ENCODE data around the gene COX6A2. TPM values are rescaled to one million over a fixed set of nuclear protein-coding genes. Genes with fewer than 3 reads are reported as not detected.
A peak's percentile ranks its signal among the peaks of the same experiment; 100 is the strongest.

The COX6A2 gene
- polyA plus RNA-seq, 1 of the 3 experiments (the other 2 are of a cell fraction) = not detected

- TF ChIP-seq NFIC (IDR thresholded peaks at IDR 0.05; ENCODE audit: borderline replicate concordance) (no peak), JUND (IDR thresholded peaks at IDR 0.05) (no peak), RFX5 (IDR thresholded peaks at IDR 0.05; ENCODE audit: low read length) (no peak), CHD2 (IDR thresholded peaks at IDR 0.05; ENCODE audit: low read length, partially characterized antibody) (no peak), FOSL2 (IDR thresholded peaks at IDR 0.05; ENCODE audit: borderline replicate concordance, low read depth) (no peak), MEF2A (IDR thresholded peaks at IDR 0.05; ENCODE audit: borderline replicate concordance, low read depth) (no peak)
- TF ChIP-seq, protein P1, sequence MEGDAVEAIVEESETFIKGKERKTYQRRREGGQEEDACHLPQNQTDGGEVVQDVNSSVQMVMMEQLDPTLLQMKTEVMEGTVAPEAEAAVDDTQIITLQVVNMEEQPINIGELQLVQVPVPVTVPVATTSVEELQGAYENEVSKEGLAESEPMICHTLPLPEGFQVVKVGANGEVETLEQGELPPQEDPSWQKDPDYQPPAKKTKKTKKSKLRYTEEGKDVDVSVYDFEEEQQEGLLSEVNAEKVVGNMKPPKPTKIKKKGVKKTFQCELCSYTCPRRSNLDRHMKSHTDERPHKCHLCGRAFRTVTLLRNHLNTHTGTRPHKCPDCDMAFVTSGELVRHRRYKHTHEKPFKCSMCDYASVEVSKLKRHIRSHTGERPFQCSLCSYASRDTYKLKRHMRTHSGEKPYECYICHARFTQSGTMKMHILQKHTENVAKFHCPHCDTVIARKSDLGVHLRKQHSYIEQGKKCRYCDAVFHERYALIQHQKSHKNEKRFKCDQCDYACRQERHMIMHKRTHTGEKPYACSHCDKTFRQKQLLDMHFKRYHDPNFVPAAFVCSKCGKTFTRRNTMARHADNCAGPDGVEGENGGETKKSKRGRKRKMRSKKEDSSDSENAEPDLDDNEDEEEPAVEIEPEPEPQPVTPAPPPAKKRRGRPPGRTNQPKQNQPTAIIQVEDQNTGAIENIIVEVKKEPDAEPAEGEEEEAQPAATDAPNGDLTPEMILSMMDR (IDR thresholded peaks at IDR 0.05) = no peak
- TF ChIP-seq, protein P2, sequence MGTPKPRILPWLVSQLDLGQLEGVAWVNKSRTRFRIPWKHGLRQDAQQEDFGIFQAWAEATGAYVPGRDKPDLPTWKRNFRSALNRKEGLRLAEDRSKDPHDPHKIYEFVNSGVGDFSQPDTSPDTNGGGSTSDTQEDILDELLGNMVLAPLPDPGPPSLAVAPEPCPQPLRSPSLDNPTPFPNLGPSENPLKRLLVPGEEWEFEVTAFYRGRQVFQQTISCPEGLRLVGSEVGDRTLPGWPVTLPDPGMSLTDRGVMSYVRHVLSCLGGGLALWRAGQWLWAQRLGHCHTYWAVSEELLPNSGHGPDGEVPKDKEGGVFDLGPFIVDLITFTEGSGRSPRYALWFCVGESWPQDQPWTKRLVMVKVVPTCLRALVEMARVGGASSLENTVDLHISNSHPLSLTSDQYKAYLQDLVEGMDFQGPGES (IDR thresholded peaks at IDR 0.05; ENCODE audit: low read depth, low read length) = no peak
- TF ChIP-seq, protein P3, sequence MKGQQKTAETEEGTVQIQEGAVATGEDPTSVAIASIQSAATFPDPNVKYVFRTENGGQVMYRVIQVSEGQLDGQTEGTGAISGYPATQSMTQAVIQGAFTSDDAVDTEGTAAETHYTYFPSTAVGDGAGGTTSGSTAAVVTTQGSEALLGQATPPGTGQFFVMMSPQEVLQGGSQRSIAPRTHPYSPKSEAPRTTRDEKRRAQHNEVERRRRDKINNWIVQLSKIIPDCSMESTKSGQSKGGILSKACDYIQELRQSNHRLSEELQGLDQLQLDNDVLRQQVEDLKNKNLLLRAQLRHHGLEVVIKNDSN (IDR thresholded peaks at IDR 0.05; ENCODE audit: borderline replicate concordance, low read depth) = no peak
Observed at GRCh38 chr16:31474173-31474714, 46.1 kb upstream of the COX6A2 start (continued).

- Histone ChIP-seq H3K9me2 (no peaks in the 10 kb centered on the region), H3K4me3 (ENCODE audit: low read depth in 2 of 2, low read length in 1 of 2) (peak overlapping the region in 1 of 2 experiments; percentile 54; a peak in 2 of 4 replicates), H2AFZ (ENCODE audit: low read depth) (no peak overlapping the region), H3K4me1 (ENCODE audit: control insufficient read depth in 1 of 2, insufficient read depth in 2 of 2, low read depth in 1 of 2, low read length in 1 of 2) (peaks cover 0 to 12% of the 10 kb centered on the region in 2 experiments; a peak in 1 of 4 replicates), H3K27ac (ENCODE audit: low read depth in 2 of 2, low read length in 1 of 2) (peak overlapping the region; percentile 4 to 62; a peak in 2 of 4 replicates), H3F3A (replicated peaks; ENCODE audit: insufficient read depth) (peaks cover 30% of the 10 kb centered on the region), H3K4me2 (0 out of 2 replicates have a peak overlapping the region, but pooled peaks have one; percentile 6), H4K20me1 (ENCODE audit: insufficient read depth) (peaks cover 24% of the 10 kb centered on the region), H3K36me3 (replicated peaks in 1 of 2; ENCODE audit: control insufficient read depth in 1 of 2, insufficient read depth in 2 of 2, low read length in 1 of 2) (peaks cover 27 to 30% of the 10 kb centered on the region in 2 experiments), H3K9me3 (no peaks in the 10 kb centered on the region), H3K27me3 (ENCODE audit: insufficient read depth) (no peaks in the 10 kb centered on the region), H3K9ac (no peak overlapping the region), H3K79me2 (ENCODE audit: insufficient read depth) (peaks cover 45% of the 10 kb centered on the region)
- ChIA-PET POLR2A (interaction anchor here (0.6 to 1.1 kb wide), 4 partner anchors 14 to 293 kb away, joined by 3 to 6 read pairs (median 4); partner anchors contain the start of genes ARMC5 and RUSF1), CTCF (interaction anchor here (0.6 to 5.7 kb wide), 11 partner anchors 9 to 315 kb away, joined by 3 to 68 read pairs (median 5); partner anchors contain the start of genes ARMC5, SLC5A2 and ZNF843)
- no peak for TF ChIP-seq PBX3 (IDR thresholded peaks at IDR 0.05)
- TF ChIP-seq NFIC (IDR thresholded peaks at IDR 0.05; ENCODE audit: borderline replicate concordance) = no peak; the same call in 1 of the 2 replicates
- TF ChIP-seq GATA2 (CRISPR knock-in tag; IDR thresholded peaks at IDR 0.05) = peak; percentile 58; the same call in 1 of the 2 replicates
- TF ChIP-seq YY1 (IDR thresholded peaks at IDR 0.05; ENCODE audit: low read depth) = no peak
- 87% methylated on average over 17 of the region's 17 CpGs for WGBS (ENCODE audit: low lambda C conversion rate)
- DNase-seq = peak; percentile 53
Observed at GRCh38 chr16:31473264-31473984, 45.3 kb upstream of the COX6A2 start.
